ENCODE data around the gene SLC9A1.
"Not testable (repeated sequence)": the region's sequence is repeated elsewhere in the genome, so short reads cannot be mapped to it uniquely, and the experiment has no call there.

DNA sequence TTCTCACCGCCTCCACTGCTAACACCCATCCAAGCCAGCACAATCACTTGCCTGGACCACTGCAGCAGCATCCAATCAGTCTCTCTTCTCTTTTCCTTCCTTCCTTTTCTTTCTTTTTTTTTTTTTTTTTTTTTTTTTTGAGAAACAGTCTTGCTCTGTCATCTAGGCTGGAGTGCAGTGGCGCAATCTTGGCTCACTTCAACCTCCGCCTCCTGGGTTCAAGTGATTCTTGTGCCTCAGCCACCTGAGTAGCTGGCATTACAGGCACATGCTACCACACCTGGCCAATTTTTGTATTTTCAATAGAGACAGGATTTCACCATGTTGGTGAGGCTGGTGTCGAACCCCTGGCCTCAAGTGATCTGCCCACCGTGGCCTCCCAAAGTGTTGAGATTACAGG is 29.8 kb downstream of the SLC9A1 start:
- TF ChIP-seq, protein P1, sequence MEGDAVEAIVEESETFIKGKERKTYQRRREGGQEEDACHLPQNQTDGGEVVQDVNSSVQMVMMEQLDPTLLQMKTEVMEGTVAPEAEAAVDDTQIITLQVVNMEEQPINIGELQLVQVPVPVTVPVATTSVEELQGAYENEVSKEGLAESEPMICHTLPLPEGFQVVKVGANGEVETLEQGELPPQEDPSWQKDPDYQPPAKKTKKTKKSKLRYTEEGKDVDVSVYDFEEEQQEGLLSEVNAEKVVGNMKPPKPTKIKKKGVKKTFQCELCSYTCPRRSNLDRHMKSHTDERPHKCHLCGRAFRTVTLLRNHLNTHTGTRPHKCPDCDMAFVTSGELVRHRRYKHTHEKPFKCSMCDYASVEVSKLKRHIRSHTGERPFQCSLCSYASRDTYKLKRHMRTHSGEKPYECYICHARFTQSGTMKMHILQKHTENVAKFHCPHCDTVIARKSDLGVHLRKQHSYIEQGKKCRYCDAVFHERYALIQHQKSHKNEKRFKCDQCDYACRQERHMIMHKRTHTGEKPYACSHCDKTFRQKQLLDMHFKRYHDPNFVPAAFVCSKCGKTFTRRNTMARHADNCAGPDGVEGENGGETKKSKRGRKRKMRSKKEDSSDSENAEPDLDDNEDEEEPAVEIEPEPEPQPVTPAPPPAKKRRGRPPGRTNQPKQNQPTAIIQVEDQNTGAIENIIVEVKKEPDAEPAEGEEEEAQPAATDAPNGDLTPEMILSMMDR (IDR thresholded peaks at IDR 0.05; ENCODE audit: low read depth, low read length), result not testable (repeated sequence)
- TF ChIP-seq EZH2phosphoT487 (IDR thresholded peaks at IDR 0.05; ENCODE audit: low read depth), result not testable (repeated sequence)
